Nephron progenitor cell (in vitro differentiated cells): ENCODE measurements around the gene CCDC85C.

Experiments used
- DNase-seq: peaks from one replicate; pipeline ENCODE4 v3.0.0; 2021
- H3K27ac Mint-ChIP-seq: 2 replicates; pipeline ENCODE4 v1.8.0; 2021; ENCODE audit warnings: mild to moderate bottlenecking, moderate library complexity, mixed read lengths
- H3K27me3 Mint-ChIP-seq: 2 replicates; pipeline ENCODE4 v1.8.0; 2021; ENCODE audit warnings: mild to moderate bottlenecking, low read depth, mixed read lengths; ENCODE audit not compliant: poor library complexity
- H3K36me3 Mint-ChIP-seq: 2 replicates; pipeline ENCODE4 v1.8.0; 2021; ENCODE audit warnings: low read depth, mixed read lengths
- H3K4me1 Mint-ChIP-seq: 2 replicates; pipeline ENCODE4 v1.8.0; 2021; ENCODE audit warnings: mixed read lengths
- H3K4me3 Mint-ChIP-seq: 2 replicates; pipeline ENCODE4 v1.8.0; 2021; ENCODE audit warnings: mild to moderate bottlenecking, moderate library complexity, mixed read lengths
- H3K9me3 Mint-ChIP-seq: 2 replicates; pipeline ENCODE4 v1.8.0; 2021; ENCODE audit warnings: mild to moderate bottlenecking, moderate library complexity, mixed read lengths
- TF ChIP-seq, protein P1 (sequence below): fragments of 200-600 bp; sonication (generic); IDR thresholded peaks from 2 replicates; pipeline ENCODE4 v1.5.0; 2021; ENCODE audit warnings: antibody characterized with exemption

CCDC85C gene

DNA sequence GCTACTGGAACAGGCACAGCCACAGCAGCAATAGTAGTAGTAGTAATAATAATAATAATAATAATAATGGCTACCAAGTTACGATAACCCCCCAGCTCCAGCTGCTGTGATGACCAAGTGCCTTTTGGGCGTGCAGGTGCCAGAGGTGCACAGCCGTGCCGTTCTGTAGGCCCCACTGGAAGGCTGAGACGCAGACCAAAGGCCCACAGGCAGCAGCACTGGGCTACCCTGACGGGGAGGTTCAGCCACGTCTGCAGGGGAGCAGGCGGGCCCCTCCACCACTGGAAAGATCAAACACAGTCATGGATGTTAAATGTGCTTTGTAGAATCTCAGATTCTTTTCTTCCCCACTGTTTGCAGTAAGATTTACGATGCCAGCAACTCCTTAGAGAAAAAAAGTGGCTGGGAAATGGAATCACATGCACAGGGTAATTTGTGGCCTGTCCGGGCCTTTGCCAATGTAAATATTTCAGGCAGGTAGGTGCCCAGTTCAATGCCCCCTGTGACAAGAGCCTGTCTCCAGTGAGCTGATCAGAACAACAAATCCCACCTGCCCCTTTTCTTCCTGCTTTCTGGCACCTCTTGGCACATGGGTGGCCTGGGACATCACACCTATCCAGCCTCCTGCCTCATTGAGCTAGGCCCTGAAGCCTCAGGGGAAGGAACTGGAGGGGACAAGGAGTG, 32.6 kb downstream of the CCDC85C start:
- no peaks in the 10 kb centered on the region for H3K9me3 Mint-ChIP-seq
- TF ChIP-seq, protein P1, sequence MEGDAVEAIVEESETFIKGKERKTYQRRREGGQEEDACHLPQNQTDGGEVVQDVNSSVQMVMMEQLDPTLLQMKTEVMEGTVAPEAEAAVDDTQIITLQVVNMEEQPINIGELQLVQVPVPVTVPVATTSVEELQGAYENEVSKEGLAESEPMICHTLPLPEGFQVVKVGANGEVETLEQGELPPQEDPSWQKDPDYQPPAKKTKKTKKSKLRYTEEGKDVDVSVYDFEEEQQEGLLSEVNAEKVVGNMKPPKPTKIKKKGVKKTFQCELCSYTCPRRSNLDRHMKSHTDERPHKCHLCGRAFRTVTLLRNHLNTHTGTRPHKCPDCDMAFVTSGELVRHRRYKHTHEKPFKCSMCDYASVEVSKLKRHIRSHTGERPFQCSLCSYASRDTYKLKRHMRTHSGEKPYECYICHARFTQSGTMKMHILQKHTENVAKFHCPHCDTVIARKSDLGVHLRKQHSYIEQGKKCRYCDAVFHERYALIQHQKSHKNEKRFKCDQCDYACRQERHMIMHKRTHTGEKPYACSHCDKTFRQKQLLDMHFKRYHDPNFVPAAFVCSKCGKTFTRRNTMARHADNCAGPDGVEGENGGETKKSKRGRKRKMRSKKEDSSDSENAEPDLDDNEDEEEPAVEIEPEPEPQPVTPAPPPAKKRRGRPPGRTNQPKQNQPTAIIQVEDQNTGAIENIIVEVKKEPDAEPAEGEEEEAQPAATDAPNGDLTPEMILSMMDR = no peak
- peaks cover 100% of the 10 kb centered on the region for H3K4me1 Mint-ChIP-seq
- peak overlapping the region; percentile 86 for H3K27ac Mint-ChIP-seq
- H3K4me3 Mint-ChIP-seq = peak overlapping the region; percentile 63
- no peaks in the 10 kb centered on the region for H3K36me3 Mint-ChIP-seq
- DNase-seq = peak; percentile 52
- H3K27me3 Mint-ChIP-seq = peaks cover 7% of the 10 kb centered on the region

DNA sequence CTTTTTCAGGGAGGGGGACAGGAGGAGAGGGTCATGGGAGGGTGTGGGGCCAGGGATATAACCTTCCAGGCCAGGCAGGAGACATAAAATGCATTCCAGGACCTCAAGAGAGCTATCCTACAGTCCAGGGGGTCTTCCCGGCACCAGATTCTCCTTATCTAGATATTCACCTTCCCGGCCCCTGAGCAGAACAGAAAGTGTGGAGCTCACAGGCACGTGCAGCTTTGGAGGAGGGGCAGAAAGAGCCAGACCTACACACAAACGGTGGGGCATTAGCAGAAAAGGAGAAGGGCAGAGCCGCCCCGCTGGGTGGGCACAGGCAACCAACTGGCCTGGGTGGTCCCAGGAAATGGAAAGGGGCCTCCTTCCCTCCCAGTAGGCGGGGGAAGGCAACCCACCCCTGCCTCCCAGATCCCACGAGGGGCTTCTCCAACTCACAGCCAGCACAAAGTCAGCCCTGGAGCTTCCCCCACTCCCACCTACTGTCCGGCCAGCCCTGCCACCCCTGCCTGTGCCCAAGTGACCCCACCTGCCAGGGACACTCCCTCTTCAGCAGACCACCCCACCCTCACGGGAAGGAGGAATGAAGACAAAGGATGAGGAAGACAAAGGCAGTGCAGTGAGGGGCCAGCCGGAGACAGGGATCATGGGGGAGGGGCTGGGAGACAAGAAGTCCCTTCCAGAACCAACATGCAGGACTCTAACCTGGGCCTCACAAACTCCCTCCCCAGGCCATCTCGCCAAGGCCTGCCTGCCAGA, 33.3 kb downstream of the CCDC85C start:
- Mint-ChIP-seq H3K9me3 (no peaks in the 10 kb centered on the region), H3K36me3 (no peaks in the 10 kb centered on the region), H3K27ac (no peak overlapping the region), H3K4me1 (peaks cover 100% of the 10 kb centered on the region), H3K4me3 (peak overlapping the region; percentile 63), H3K27me3 (peaks cover 7% of the 10 kb centered on the region)
- TF ChIP-seq, protein P1 = no peak
- DNase-seq = no peak

DNA sequence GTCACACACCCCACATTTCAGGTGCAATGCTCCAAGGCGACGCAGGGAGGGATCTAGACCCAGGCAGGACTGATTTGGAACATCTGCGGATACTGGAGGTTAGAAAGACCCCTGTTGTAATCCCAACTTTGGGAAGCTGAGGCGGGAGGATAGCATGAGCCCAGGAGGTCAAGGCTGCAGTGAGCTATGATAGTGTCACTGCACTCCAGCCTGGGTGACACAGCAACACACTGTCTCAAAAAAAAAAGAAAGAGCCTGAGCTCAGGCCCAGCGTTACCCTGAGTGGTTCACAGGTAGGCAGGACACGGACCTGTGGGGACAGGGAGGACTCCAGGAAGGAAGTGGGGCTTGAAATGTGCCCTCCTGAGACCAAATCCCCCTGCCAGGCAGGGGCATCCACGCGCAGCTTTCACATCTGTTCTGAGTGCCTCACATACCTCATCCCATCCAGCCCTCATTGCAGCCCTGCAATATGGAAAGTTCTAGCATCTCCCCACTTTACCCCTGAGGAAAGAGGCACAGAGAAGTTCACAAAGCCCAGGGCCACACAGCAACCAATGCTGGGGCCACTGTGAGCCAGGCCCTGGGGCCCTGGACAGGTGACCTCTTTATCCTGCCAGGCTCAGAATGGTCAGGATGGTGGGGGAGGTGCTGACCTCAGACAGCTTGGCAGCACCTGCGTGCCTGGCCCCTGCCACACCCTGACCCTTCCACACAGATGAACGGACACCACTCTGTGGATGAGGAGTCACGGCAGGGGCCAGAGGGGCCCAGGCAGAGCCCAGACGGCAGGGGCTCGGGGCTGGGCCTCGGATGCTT, 34.1 kb downstream of the CCDC85C start:
- no peaks in the 10 kb centered on the region for H3K36me3 Mint-ChIP-seq
- H3K4me1 Mint-ChIP-seq = peaks cover 100% of the 10 kb centered on the region
- peaks cover 7% of the 10 kb centered on the region for H3K27me3 Mint-ChIP-seq
- DNase-seq = no peak
- peak overlapping the region; percentile 58 for H3K4me3 Mint-ChIP-seq
- H3K27ac Mint-ChIP-seq = peak overlapping the region; percentile 25
- TF ChIP-seq, protein P1 = no peak
- H3K9me3 Mint-ChIP-seq = no peaks in the 10 kb centered on the region

DNA sequence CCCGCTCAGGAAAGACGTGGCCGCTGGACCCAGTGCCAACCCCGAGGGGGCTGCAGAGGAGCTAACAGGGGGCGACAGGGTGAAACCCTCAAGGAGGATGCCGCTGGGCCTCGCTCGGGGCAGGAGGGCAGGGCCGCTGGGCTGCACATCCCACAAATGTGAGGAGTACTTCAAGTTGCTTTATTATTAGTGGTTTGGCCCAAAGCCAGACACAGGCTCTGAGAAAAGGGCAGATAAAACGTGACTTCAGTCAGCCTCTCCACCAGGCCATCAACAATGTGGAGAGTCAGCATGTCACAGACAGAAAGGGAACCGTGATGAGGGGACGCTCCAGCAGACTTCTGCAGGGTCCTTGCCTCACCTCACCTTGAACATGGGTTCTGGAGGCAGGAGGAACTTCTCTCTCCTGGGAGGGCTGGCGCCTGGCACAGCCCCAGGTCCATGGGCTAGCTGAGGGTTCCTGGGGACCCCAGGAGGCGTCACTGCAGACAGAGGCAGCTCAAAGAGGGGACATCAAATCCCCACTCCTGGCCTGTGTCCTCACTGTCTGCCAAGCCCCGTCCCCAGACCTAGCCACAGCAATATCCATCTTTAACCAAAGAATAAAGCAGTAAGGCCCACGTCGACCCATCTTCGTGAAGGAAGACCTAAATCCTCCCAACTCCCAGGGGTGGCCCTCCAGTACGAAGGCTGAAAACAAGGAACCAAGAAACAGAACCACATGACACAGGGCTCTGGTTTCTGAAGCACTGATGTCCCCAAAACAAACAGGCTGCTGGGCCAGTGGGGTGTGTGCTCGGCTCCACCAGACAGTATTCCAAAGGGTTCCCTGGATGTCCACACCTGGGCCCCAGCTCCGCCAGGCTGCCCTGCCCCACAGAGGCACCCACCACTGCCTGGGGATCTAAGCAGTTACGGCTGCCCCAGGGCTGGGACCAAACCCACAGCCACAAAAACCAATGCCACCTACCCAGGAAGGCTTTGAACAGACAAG, 35.1 kb downstream of the CCDC85C start:
- no peaks in the 10 kb centered on the region for H3K36me3 Mint-ChIP-seq
- peak overlapping the region; percentile 25 for H3K27ac Mint-ChIP-seq
- TF ChIP-seq, protein P1 = no peak
- peaks cover 7% of the 10 kb centered on the region for H3K27me3 Mint-ChIP-seq
- no peaks in the 10 kb centered on the region for H3K9me3 Mint-ChIP-seq
- no peak for DNase-seq
- peaks cover 100% of the 10 kb centered on the region for H3K4me1 Mint-ChIP-seq
- peak overlapping the region; percentile 20 for H3K4me3 Mint-ChIP-seq
